ENCODE measurements around the gene FRMD6. TPM values are rescaled to one million over a fixed set of nuclear protein-coding genes. Genes with fewer than 3 reads are reported as not detected.

Gene FRMD6
- total RNA-seq (2022; extraction: Qiagen RNA extraction; ENCODE audit: low read depth), result 22.9 to 39.9 TPM (median 30.6 TPM) in 5 replicates

GRCh38 chr14:51651388-51652167 is at the start of gene FRMD6:
Gene FRMD6, plus strand, starts transcription at chr14:51651910. Its CDS starts 37,927 bp downstream, at chr14:51689837.

Other genes with a start within 250 kb of the FRMD6 start
- 1.8 to 3.7 TPM (median 3.2 TPM) in 5 replicates for gene GNG2, start 208.7 kb downstream of the FRMD6 start, total RNA-seq (2022; extraction: Qiagen RNA extraction; ENCODE audit: low read depth)

All from A549 treated with RU486 at 1 μM for 4 hours (cell line).